Esophagus (tissue), 2 donors: Measurements from ENCODE around the gene RNF6. TPM values are rescaled to one million over a fixed set of nuclear protein-coding genes. Genes with fewer than 3 reads are reported as not detected.
"Not testable (repeated sequence)": the region's sequence is repeated elsewhere in the genome, so short reads cannot be mapped to it uniquely, and the experiment has no call there.

ENCODE experiments used
- H3K27ac ChIP-seq, 2 donors: one replicate each; pipeline ENCODE4 v1.5.1; 2013; ENCODE audit warnings: low read depth in 2 of 2, mild to moderate bottlenecking in 2 of 2, inconsistent platforms in 1 of 2, low read length in 1 of 2, moderate library complexity in 1 of 2
- H3K27me3 ChIP-seq, 2 donors: one replicate each; pipeline ENCODE4 v1.6.1; 2013; ENCODE audit warnings: low read length in 2 of 2, control low read depth in 1 of 2, mild to moderate bottlenecking in 1 of 2; ENCODE audit not compliant: insufficient read depth in 2 of 2, control insufficient read depth in 1 of 2
- H3K36me3 ChIP-seq, 2 donors: one replicate each; pipeline ENCODE4 v1.6.1; 2013; ENCODE audit warnings: low read length in 1 of 2; ENCODE audit not compliant: control insufficient read depth in 2 of 2, insufficient read depth in 2 of 2
- H3K4me1 ChIP-seq, 2 donors: one replicate each; pipeline ENCODE4 v1.6.1; 2013; ENCODE audit warnings: low read length in 1 of 2; ENCODE audit not compliant: control insufficient read depth in 2 of 2, insufficient read depth in 2 of 2
- H3K4me3 ChIP-seq, 2 donors: one replicate each; pipeline ENCODE4 v1.5.1; 2013; ENCODE audit warnings: low read length in 2 of 2, mild to moderate bottlenecking in 2 of 2, low read depth in 1 of 2, moderate library complexity in 1 of 2
- H3K9me3 ChIP-seq, 2 donors: one replicate each; pipeline ENCODE4 v1.6.1; 2013; ENCODE audit warnings: mild to moderate bottlenecking in 2 of 2, low read depth in 1 of 2, low read length in 1 of 2, moderate library complexity in 1 of 2; ENCODE audit not compliant: control insufficient read depth in 2 of 2, insufficient read depth in 1 of 2
- WGBS, 2 donors: extraction: QIAGEN DNeasy Blood & Tissue Kit; methylation state at CpG; one replicate each; pipeline ENCODE4 v1.1.7; 2013; 5-methylcytosine and 5-hydroxymethylcytosine counted together
- polyA plus RNA-seq, 2 donors: library from polyadenylated mRNA; stranded (reverse); fragments of 200-250 nt; gene quantifications; one replicate each; pipeline ENCODE4 v1.2.3, GENCODE V29; 2013
- donor health status: healthy with polysubstance abuse.
- donor health status: Bipolar disorder and iron deficiency.

Gene RNF6
- polyA plus RNA-seq, 2 donors, result 12.6 to 17.3 TPM

- 0% methylated on average over 67 to 79 of the region's 79 CpGs for WGBS, 2 donors
- H3K4me3 ChIP-seq, result peak within 1 kb of the TSS; percentile 87 to 98
These were observed 31.9 kb upstream of the RNF6 start, which contains the start of gene CDK8 for GRCh38 chr13:26253787-26254582. Gene CDK8, plus strand, starts transcription at chr13:26254129. Its CDS starts 513 bp downstream, at chr13:26254642.

GRCh38 chr13:26253262-26253786, 31.2 kb upstream of the RNF6 start:
- Histone ChIP-seq H3K27ac (no peak overlapping the region), H3K4me3 (peak overlapping the region; percentile 87 to 98), H3K27me3 (no peaks in the 10 kb centered on the region), H3K36me3 (no peaks in the 10 kb centered on the region), H3K9me3 (no peaks in the 10 kb centered on the region), H3K4me1 (no peaks in the 10 kb centered on the region)
- 38 to 39% methylated on average over 9 of the region's 9 CpGs for WGBS, 2 donors

More at GRCh38 chr13:26253787-26254582, 31.9 kb upstream of the RNF6 start, which contains the start of gene CDK8:
- no peaks in the 10 kb centered on the region for H3K9me3 ChIP-seq
- H3K27me3 ChIP-seq, result no peaks in the 10 kb centered on the region
- H3K27ac ChIP-seq, result peak within 1 kb of the TSS; percentile 87 to 98
- H3K4me1 ChIP-seq, result no peaks in the 10 kb centered on the region
- no peaks in the 10 kb centered on the region for H3K36me3 ChIP-seq

GRCh38 chr13:26252006-26252405, 29.9 kb upstream of the RNF6 start:
- 80 to 96% methylated on average over 4 of the region's 4 CpGs for WGBS, 2 donors
- not testable (repeated sequence) for H3K4me3 ChIP-seq, H3K27ac ChIP-seq, H3K9me3 ChIP-seq, H3K27me3 ChIP-seq, H3K36me3 ChIP-seq, H3K4me1 ChIP-seq

GRCh38 chr13:26249551-26249950, 27.4 kb upstream of the RNF6 start:
- H3K36me3 ChIP-seq, result no peaks in the 10 kb centered on the region
- H3K27me3 ChIP-seq, result peaks cover 0 to 2% of the 10 kb centered on the region in 2 donors
- H3K27ac ChIP-seq, result no peak overlapping the region
- no peak overlapping the region for H3K4me3 ChIP-seq
- H3K9me3 ChIP-seq, result no peaks in the 10 kb centered on the region
- H3K4me1 ChIP-seq, result no peaks in the 10 kb centered on the region

GRCh38 chr13:26247608-26248007, 25.5 kb upstream of the RNF6 start:
- H3K9me3 ChIP-seq, result no peaks in the 10 kb centered on the region
- H3K36me3 ChIP-seq, result no peaks in the 10 kb centered on the region
- 46 to 57% methylated on average over 3 of the region's 3 CpGs for WGBS, 2 donors
- H3K27me3 ChIP-seq, result peaks cover 0 to 2% of the 10 kb centered on the region in 2 donors
- no peak overlapping the region for H3K4me3 ChIP-seq
- no peak overlapping the region for H3K27ac ChIP-seq
- no peaks in the 10 kb centered on the region for H3K4me1 ChIP-seq

GRCh38 chr13:26247011-26247410, 24.9 kb upstream of the RNF6 start:
- H3K27ac ChIP-seq, result no peak overlapping the region
- no peaks in the 10 kb centered on the region for H3K36me3 ChIP-seq
- peaks cover 0 to 2% of the 10 kb centered on the region in 2 donors for H3K27me3 ChIP-seq
- no peaks in the 10 kb centered on the region for H3K9me3 ChIP-seq
- no peak overlapping the region for H3K4me3 ChIP-seq
- H3K4me1 ChIP-seq, result no peaks in the 10 kb centered on the region
- 56 to 58% methylated on average over 2 of the region's 2 CpGs for WGBS, 2 donors

GRCh38 chr13:26246154-26246553, 24.0 kb upstream of the RNF6 start:
- 63 to 68% methylated on average over 5 of the region's 5 CpGs for WGBS, 2 donors
- H3K27ac ChIP-seq, result no peak overlapping the region
- peaks cover 0 to 2% of the 10 kb centered on the region in 2 donors for H3K27me3 ChIP-seq
- no peaks in the 10 kb centered on the region for H3K9me3 ChIP-seq
- H3K4me3 ChIP-seq, result no peak overlapping the region
- no peaks in the 10 kb centered on the region for H3K36me3 ChIP-seq
- no peaks in the 10 kb centered on the region for H3K4me1 ChIP-seq

- Histone ChIP-seq H3K9me3 (no peaks in the 10 kb centered on the region), H3K36me3 (no peaks in the 10 kb centered on the region), H3K4me1 (no peaks in the 10 kb centered on the region), H3K4me3 (no peak overlapping the region), H3K27me3 (no peaks in the 10 kb centered on the region), H3K27ac (no peak overlapping the region)
- 34 to 54% methylated on average over 1 of the region's 1 CpG for WGBS, 2 donors
These were observed 14.2 kb upstream of the RNF6 start for GRCh38 chr13:26236296-26236695.

GRCh38 chr13:26230703-26231102, 8.6 kb upstream of the RNF6 start:
- no peaks in the 10 kb centered on the region for H3K36me3 ChIP-seq
- no peaks in the 10 kb centered on the region for H3K9me3 ChIP-seq
- no peak overlapping the region for H3K4me3 ChIP-seq
- WGBS, 2 donors, result 67 to 73% methylated on average over 6 of the region's 6 CpGs
- H3K27ac ChIP-seq, result no peak overlapping the region
- no peaks in the 10 kb centered on the region for H3K27me3 ChIP-seq
- no peaks in the 10 kb centered on the region for H3K4me1 ChIP-seq
